ENCODE data around the gene MIOX.

DNA sequence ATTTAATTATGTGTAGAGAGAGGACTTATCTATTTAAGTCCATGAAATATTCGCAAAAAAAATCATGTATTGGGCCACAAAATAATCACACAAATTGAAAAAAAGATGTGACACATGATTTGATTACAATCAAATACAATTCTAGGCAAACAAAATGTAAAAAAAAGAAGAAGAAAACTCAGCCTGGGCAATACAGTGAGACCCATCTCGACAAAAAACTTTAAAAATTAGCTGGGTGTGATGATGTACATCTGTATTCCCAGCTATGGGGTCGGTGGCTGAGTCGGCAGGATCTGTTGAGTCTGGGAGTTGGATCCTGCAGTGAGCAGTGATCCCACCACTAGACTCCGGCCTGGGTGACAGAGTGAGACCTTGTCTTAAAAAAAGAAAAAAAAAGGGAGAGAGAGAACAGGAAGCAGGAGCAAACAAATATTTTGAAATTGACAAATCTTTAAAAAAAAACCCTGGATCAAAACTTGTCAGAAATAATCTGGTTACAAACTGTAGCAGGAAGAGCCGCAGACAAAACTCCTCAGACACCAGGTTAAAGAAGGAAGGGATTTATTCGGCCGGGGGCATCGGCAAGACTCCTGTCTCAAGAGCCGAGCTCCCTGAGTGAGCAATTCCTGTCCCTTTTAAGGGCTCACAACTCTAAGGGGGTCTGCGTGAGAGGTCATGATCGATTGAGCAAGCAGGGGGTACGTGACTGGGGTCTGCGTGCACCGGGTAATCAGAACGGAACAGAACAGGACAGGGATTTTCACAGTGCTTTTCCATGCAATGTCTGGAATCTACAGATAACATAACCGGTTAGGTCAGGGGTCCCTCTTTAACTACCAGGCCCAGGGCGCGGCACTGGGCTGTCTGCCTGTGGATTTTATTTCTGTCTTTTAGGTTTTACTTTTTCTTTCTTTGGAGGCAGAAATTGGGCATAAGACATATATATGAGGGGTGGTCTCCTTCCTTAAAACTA is 46.5 kb downstream of the MIOX start:
- TF ChIP-seq, protein P1, sequence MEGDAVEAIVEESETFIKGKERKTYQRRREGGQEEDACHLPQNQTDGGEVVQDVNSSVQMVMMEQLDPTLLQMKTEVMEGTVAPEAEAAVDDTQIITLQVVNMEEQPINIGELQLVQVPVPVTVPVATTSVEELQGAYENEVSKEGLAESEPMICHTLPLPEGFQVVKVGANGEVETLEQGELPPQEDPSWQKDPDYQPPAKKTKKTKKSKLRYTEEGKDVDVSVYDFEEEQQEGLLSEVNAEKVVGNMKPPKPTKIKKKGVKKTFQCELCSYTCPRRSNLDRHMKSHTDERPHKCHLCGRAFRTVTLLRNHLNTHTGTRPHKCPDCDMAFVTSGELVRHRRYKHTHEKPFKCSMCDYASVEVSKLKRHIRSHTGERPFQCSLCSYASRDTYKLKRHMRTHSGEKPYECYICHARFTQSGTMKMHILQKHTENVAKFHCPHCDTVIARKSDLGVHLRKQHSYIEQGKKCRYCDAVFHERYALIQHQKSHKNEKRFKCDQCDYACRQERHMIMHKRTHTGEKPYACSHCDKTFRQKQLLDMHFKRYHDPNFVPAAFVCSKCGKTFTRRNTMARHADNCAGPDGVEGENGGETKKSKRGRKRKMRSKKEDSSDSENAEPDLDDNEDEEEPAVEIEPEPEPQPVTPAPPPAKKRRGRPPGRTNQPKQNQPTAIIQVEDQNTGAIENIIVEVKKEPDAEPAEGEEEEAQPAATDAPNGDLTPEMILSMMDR (IDR thresholded peaks at IDR 0.05): no peak
- no peak for TF ChIP-seq POLR2A (IDR thresholded peaks at IDR 0.05)

Data from lower leg skin (tissue), 3 donors.